NT2/D1 (cell line): ENCODE measurements around the gene MRPL14.

ENCODE experiments used
- SUZ12 ChIP-seq: IDR thresholded peaks from 2 replicates; pipeline ENCODE4 v1.6.1; 2011; ENCODE audit not compliant: insufficient read length, insufficient read depth; ENCODE audit errors: extremely low read depth
- YY1 ChIP-seq: IDR thresholded peaks from 2 replicates; pipeline ENCODE4 v1.6.1; 2011; ENCODE audit not compliant: insufficient read length, insufficient read depth
- ZNF274 ChIP-seq: IDR thresholded peaks from 2 replicates; pipeline ENCODE4 v1.6.1; 2011; ENCODE audit warnings: mild to moderate bottlenecking, low read depth, low read length

DNA sequence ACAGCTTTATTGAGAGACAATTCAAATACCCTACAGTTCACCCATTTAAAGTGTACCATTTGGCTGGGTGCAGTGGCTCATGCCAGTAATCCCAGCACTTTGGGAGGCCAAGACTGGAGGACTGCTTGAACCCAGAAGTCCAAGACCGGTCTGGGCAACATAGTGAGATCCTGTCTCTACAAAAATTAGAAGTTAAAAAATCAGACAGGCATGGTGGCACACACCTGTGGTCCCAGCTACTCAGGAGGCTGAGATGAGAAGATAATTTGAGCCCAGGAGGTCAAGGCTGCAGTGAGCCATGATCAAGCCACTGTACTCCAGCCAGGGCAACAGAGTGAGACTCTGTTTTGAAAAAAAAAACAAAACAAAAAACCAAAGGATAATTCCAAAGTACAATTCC lies 40.3 kb upstream of the MRPL14 start:
- TF ChIP-seq SUZ12 (no peak), YY1 (no peak), ZNF274 (no peak)
